Measurements from ENCODE around the gene SYTL3. TPM values are rescaled to one million over a fixed set of nuclear protein-coding genes. Genes with fewer than 3 reads are reported as not detected.
"Not testable (repeated sequence)": the region's sequence is repeated elsewhere in the genome, so short reads cannot be mapped to it uniquely, and the experiment has no call there.

Gene SYTL3
- polyA plus RNA-seq, 1 donor = 10.5 TPM

- DNase-seq = no peak
Measured at GRCh38 chr6:158665332-158665731, 15.5 kb downstream of the SYTL3 start.

GRCh38 chr6:158666628-158667359, 16.9 kb downstream of the SYTL3 start:
- no peak for DNase-seq

- no peak for DNase-seq
Measured at GRCh38 chr6:158667360-158667981, 17.6 kb downstream of the SYTL3 start.

GRCh38 chr6:158668707-158669103, 18.9 kb downstream of the SYTL3 start:
- no peak for DNase-seq

GRCh38 chr6:158669145-158670035, 19.5 kb downstream of the SYTL3 start:
- DNase-seq = no peak

GRCh38 chr6:158672119-158672518, 22.3 kb downstream of the SYTL3 start:
- DNase-seq = not testable (repeated sequence)

GRCh38 chr6:158672726-158673125, 22.9 kb downstream of the SYTL3 start:
- no peak for DNase-seq

GRCh38 chr6:158674342-158675131, 24.7 kb downstream of the SYTL3 start:
- no peak for DNase-seq

GRCh38 chr6:158677094-158677493, 27.2 kb downstream of the SYTL3 start:
- not testable (repeated sequence) for DNase-seq

- DNase-seq = no peak
Measured at GRCh38 chr6:158677906-158678578, 28.2 kb downstream of the SYTL3 start.

- no peak for DNase-seq
Measured at GRCh38 chr6:158680015-158680414, 30.2 kb downstream of the SYTL3 start.

GRCh38 chr6:158680481-158680880, 30.6 kb downstream of the SYTL3 start:
- DNase-seq = no peak

GRCh38 chr6:158684311-158684710, 34.5 kb downstream of the SYTL3 start:
- no peak for DNase-seq

GRCh38 chr6:158684745-158685324, 35.0 kb downstream of the SYTL3 start:
- DNase-seq = no peak

- no peak for DNase-seq
Measured at GRCh38 chr6:158686311-158686710, 36.5 kb downstream of the SYTL3 start.

GRCh38 chr6:158686791-158687381, 37.0 kb downstream of the SYTL3 start:
- DNase-seq = no peak

- no peak for DNase-seq
Measured at GRCh38 chr6:158687506-158687905, 37.7 kb downstream of the SYTL3 start.

GRCh38 chr6:158688860-158689259, 39.0 kb downstream of the SYTL3 start:
- DNase-seq = no peak

- no peak for DNase-seq
Measured at GRCh38 chr6:158694913-158695312, 45.1 kb downstream of the SYTL3 start.

- DNase-seq = no peak
Measured at GRCh38 chr6:158697811-158698210, 48.0 kb downstream of the SYTL3 start.

GRCh38 chr6:158698931-158699330, 49.1 kb downstream of the SYTL3 start:
- no peak for DNase-seq
